HG03280 (cell line): ENCODE data around the gene TMEM107.

ENCODE experiments used
- ATAC-seq: cut with Tn5 transposase; IDR thresholded peaks from one replicate; pipeline ENCODE4 v1.9.1; 2021; ENCODE audit warnings: mild to moderate bottlenecking, moderate library complexity; ENCODE audit not compliant: unreplicated experiment

Gene TMEM107

DNA sequence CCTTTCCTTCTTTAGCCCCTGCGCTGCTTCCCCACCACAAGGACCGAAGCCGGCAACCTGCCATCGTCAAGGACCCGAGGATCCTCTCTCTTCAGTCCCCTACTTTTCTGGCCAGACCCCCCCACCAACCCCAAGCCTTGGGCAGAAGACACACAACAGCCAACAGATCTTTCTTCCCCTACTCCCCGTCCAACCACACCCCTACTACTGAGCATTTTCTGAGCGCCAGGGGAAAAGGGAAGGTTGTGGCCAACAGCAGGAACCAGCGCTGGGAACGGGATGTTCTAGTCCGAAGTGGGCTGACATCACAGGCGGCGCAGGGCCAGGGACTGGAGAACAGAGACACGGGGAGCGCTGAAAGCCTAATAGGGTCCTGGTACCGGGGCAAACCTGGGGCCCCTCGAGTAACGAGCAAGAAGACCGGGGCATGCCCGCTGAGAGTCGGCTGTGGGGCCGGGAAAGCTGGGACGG lies 24.5 kb downstream of the TMEM107 start:
- no peak for ATAC-seq

DNA sequence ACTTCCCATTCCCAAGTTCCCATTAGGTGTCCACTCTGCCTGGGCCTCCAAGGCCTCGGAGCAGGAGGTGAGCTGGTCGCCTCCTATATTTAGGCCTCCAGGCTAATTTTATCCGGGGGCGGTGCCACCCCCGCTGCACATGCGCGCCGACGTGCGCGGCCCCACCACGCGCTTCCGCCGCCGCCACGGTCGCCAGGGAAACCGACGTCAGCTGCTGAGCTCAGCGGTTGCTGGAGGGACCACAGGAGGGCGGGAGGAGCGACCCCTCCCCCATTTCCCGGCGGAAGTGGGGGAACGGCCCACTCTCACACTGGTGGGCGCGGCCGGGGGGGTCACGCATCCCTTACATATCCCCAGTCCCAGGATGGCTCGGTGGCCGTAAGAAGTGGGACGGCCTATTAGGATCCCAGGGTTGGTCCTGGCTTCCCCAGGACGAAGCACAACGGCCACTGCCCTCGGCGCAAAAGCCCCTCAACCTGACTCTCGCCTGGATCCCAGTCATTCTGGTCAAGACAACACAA lies 25.0 kb downstream of the TMEM107 start:
- peak; percentile 48 for ATAC-seq

DNA sequence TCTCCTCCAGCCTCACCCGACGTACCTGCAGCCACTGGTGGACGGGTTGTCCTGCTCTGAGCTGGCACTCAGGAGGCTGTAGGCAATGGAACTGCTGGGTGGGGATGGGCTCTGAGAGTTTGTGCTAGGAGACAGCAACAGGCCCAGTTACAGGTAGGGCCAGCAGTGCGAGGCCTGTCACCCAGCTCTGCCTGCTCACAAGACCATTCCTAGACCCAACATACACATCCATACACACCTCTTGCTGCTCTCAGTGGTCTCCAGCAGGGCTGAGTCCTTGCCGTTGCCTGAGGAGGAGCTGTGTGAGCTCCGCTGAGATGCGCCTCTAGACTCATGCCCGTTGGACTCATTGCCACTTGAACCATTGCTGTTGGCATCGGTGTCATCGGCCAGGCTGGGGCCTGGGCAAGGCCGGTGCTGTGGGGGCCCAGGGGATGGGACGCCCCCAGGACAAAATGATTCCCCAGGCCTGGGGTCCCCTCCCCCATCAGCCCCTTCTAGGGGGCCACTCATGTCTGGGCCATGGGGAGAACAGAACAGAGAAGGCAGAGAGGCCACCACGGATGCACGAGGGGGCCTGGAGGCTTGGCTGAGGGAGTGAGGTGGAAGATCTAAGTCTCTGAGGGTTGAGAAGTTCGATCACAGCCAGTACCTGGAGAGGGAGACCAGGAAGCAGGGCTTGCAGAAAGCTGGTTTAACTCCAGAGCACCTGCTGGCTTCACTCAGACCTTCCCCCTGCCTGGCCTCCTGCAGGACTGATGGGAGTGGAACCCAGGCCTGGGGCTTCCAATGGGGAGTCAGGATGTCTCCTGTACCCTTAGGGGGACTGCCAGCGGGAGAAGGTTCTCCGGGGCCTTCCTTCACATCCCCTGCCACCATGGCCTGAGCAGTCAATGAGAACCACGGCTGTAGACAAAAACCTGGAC lies 25.7 kb downstream of the TMEM107 start:
- no peak for ATAC-seq

DNA sequence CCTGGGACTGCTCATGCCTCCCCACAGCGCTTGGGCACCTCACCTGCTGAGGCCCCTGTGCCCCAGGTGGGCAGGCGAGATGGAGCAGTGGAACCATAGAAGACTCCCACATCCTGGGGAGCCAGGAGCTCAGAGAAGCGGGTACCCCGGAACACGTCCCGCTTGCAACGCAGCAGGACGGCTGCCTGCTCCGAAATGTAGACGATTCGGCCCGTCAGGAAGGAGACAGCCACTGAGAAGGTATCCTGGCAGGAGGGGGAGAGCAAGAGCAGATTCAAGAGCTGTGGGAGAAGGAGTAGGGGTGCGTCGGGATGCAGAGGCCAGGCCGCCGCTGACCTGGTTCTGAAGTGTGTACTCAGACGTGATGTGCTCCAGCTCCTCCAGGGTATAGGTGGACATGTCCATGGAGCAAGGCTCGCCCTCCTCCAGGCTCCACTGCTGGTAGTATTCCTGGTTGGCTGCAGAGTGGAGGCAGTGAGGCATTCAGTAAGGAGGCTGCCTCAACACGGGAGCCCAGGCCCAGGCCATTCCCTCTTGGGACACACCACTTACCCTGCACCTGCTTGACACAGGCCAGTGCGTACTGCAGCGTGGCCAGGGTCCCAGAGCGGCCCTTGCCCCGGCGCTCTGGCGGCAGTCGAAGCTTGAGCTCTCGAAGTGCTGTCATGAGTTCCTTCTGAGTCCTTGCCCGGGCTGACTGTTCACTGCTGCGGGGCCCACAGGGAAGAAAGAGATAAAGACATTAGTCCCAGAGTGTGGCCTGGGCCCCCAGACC lies 26.6 kb downstream of the TMEM107 start:
- no peak for ATAC-seq

DNA sequence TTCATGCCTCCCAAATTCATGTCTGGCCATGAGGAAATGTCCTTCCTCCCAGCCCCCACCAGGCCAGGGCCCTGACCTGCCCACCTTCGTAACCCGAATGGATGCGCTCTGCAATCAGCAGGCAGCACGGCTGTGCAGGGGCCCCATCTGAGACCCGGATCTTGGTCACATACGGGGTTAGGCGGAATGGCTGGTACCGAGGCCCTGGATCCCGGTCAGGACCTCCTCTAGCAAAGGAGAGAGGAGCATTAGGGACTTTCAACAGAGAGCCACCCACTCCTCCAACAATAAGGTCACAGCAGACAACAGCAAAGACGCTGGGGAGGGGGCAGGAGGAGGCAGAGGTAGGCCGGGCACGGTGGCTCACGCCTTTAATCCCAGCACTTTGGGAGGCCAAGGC lies 27.6 kb downstream of the TMEM107 start:
- ATAC-seq, result no peak

DNA sequence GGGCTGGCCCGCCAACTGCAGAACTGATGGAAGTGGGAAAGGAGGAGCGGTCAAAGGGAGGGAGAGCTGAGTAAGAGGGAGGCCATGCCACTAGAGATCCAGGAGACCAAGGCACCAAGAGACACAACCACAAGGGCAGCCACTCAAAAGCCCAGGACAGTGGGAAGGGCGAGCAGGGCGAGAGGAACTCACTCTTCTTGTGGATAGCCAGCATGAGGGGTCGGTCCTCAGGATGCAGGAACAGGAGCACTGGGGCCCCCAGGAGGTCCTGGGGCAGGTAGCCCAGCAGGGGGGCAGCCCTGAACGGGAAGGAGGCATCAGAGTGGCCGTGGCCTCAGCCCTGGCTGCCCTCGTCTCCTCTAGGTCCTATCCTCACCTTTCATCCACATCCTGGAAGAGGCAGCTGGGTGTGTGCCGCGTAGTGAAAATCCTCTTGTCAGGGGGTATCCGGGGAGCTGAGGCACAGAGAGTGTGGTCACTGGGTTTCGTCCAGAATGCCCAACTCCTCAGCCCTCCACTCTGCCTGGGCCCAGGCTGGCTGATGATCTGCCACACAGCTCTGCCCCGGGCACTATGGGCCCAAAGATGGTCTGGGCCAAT lies 28.3 kb downstream of the TMEM107 start:
- no peak for ATAC-seq

DNA sequence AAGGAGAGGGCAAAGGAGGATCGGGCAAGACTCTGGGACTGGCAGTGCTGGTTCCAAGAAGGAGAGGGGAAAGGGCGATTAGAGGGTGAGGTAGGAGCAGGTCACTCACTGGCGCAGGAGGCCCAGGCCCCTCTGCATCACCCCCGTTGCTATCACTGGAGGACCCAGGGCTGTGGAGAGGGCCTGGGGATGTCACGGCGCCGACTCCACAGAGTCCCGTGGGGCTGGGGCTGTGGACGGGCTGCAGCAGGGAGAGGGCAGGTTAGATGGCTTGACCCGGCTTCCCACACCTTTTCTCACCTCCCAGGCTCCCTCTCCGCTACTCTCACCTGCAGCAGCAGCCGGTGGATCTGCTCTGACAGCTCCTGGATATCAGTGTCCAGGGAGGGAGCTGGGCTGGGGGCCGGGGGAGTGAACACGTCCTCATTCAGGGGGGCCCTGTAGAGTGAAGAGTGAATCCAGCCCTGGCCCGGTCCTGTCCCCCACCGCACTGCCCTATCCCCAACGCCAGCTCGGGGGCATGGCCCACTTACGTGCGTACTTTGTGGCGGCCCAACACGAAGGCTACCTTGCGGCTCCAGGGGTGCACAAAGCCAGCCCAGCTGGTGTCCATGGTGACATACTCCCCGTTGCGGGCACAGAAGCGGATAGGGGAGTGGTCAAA lies 28.9 kb downstream of the TMEM107 start:
- ATAC-seq, result no peak

DNA sequence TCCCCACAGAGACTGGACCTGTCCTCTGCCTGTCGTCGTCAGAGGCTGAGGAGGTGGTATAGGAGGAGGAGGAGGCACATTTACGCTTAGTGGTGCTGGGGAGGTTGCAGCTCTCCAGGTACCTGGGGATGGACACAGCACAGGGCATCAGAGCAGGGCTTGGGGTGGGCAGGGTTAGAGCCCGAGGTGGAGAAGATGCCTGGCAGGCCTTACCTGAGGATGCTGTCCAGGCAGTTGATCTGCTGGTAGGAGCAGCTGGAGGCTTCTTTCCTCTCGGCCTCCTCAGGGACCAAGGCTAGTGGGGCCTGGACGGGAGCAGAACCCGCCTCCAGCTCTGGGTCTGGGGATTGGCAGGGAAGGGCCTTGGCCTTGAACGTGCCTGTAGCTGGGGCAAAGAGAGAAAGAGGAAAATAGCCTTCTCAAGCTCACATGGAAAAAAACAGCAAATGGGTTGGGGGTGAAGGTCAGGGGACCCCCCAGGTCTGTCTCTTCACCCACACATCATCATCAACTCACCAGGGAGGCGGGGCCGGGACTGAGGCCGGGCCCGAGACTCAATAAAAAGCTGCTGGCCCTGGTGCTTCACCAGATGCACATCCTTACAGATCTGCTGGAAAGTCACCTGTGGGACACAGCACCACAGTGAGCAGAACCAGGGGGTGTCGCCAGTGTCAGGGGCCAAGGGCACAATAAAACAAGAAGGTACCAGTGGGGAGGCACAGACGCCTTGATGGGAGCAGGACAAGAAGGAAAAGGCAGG lies 29.6 kb downstream of the TMEM107 start:
- ATAC-seq, result no peak

DNA sequence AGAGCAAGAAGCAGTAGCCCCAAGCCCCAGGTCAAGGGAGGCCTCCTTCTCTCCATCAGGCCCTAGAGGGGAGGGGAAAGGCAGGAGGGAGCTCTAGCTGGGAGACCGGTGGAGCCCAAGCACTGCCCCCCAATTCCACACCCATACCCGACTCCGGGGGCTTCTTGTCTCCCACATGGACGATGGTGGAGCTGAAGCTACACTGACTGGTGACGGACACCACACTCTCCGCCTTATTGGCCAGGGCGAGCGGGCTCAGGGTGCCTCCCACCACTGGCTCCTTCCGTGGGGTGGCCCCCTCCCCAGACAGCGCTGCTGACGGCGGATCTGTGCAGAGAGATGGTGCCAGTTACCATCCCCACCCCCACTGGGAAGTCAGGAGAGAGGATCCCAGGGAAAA lies 30.4 kb downstream of the TMEM107 start:
- ATAC-seq, result no peak

DNA sequence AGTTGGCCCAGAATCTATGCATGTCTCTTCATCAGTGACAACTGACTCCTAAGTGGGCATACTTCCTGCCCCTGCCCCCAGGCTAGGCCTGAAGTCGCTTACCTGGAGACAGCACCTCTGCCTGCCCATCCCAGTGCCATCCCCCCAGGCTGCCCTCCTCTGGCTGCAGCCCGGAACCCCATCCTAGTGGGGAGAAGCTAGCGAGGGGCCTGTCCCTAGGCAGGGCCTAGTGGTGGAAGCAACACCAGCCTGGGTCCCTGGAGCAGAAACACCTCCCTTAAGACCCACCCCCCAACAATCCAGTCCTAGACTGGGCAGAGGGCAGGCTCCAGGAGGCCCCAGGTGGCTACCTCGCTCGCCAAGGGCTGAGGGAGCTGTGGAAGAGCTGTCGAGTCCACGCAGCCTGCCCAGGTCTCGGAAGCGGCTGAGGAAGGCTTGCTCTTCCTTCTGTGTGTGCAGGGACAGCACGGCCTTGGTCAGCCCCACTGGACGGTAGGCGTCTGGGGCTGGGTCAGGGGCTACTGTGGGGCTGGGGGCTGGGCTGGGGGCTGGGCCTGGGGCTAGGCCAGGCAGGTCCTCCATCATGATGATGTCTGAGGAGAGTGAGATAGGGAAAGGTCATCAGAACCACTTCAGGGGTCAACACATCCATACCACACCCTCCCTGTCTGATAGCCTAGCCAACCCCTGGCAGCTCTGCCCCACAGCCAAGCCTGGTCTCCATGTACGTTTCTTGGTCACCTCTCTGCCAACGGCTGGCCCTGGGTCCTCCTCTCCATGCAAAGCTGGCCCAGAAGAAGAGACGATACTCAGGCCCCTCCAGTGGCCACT lies 31.6 kb downstream of the TMEM107 start:
- no peak for ATAC-seq

DNA sequence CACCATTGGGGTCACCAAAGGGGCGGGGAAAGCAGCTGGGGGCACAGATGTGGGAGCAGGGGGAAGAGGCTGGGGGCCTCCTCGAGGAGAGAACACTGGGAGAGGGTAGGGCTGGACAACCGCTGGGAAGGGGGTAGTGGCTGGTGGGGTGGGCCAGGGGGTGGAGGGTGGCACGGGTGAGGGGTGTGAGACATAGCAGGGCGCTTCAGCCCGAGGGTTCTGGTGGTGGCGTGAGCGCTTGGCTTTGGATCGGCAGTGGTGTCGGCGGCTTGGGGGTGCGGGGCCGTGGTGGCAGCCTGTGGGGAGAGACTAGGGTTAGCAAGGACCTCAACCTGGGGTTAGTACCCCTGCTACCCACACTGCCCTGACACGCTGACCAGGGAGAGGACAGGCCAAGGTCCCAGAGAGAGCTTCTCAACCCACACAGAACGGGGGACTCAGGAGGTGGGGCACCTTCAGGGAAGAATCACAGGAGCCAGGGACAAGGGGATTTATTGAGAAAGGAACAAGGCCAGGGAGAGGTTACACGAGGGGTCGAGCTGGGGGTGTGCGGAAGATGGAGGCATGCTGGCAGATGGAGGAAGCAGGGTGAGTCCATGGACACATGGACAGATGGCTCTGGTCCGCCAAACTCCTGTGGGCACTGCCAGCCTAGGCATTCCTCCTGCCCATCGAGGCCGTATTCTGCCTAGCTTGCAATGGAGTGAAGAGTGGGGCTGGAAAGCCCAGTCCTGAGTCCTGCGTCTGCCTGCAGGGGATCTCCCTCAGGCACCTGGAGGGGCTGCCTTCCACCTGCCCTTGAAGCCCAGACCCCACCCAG lies 32.4 kb downstream of the TMEM107 start:
- ATAC-seq, result no peak

DNA sequence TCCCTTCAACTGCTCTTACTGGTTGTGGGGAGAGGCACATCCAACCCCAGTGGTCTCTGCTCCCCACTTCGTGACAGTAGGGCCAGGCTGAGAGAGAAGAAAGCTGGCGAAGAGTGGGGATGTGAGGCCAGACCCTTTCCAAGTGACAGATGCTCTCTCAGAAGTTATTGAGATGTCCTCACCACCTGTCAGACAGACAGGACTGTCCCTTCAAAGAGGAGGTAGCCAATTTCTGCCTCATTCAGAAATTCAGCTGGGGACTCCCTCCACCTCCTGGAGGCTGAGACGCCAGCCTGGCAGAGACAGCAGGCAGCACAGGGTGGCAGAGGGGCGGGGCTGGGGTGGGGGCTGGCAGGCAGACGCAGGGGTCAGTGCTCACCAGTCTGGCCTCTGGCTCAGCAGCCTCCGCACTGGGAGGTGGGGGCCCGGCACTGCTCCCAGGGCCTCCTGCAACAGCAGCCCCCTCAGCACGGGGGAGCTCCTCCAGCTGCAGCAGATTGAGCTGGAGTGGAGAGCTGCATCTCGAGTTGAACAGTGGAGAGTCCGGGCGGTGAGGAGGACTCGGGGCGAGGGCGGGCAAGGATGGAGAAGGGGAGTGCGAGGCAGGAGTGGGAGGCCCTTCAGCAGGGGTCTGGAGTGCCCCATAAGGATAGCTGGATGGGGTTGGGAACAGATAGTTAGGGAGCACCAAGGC lies 33.1 kb downstream of the TMEM107 start:
- ATAC-seq, result no peak

DNA sequence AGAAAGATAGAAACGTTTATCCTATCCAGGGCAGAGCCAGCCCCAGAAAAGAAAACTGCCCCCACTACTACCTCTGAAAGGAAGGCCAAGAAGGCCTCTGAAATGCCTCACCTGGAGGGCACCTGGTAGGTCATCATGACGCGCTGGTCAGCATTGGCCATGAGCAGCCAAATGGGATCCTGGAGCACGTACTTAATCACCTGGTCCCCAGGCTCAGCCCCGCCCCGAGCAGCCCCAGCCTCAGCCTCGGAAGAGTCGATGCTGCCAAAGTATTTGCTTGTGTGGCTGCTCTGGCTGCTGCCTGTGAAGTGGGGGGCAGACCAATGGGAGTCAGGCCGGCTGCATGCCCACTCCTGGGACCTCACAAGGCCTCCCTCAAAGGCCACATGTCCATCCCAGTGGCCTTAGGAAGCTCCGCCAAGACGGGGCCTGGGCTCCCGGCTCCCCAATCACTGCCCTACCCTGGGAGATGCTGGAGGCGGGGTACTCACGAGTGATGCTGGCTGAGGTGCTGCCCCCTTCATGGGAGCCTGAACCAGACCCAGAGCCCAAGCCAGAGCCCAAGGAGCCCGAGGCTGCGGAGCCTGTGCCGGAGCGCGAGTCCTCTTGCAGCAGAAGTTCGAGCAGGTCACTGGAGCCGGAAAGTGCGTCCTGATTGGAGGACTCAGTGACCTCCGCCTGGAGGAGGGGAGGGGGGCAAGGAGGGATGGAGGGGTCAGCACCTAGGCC lies 33.9 kb downstream of the TMEM107 start:
- ATAC-seq, result no peak

DNA sequence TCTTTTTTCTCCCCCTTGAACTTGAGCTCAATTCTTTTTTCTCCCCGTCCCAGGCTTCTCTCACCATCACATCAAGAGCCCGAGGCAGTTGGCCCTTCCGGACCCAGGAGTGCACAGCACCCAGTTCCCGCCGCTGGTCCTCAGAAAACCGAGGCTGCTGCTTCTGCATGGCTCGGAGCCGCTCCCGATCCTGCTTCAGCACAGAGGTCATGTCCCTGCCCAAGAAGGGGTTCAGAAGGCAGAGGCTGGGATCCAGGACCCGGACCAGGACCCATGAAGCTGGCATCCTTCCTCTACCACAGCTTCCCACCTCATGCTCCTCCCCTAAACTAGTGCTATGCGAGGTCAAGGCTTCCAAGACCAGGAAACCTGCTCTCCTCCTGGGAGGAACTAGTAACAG lies 34.4 kb downstream of the TMEM107 start:
- ATAC-seq, result no peak

DNA sequence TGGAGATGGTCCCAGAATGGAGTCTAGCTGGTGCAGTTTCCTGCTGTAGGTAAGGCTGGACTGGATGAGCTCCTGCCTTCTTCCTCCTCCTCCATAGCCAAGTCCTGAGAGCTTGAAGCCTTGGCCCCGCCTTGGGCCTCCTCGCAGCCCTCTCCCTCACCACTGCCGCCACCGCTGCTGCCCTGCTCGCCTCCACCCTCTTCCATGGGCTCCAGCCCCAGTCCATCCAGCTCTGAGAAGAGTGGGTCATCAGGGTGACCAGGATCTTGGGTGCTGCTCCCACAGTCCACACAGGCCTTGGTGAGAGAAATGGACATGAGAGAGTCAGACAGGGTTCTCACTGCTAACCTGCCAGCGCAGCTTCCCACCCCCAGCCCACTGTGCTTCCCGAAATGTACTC lies 35.1 kb downstream of the TMEM107 start:
- no peak for ATAC-seq

DNA sequence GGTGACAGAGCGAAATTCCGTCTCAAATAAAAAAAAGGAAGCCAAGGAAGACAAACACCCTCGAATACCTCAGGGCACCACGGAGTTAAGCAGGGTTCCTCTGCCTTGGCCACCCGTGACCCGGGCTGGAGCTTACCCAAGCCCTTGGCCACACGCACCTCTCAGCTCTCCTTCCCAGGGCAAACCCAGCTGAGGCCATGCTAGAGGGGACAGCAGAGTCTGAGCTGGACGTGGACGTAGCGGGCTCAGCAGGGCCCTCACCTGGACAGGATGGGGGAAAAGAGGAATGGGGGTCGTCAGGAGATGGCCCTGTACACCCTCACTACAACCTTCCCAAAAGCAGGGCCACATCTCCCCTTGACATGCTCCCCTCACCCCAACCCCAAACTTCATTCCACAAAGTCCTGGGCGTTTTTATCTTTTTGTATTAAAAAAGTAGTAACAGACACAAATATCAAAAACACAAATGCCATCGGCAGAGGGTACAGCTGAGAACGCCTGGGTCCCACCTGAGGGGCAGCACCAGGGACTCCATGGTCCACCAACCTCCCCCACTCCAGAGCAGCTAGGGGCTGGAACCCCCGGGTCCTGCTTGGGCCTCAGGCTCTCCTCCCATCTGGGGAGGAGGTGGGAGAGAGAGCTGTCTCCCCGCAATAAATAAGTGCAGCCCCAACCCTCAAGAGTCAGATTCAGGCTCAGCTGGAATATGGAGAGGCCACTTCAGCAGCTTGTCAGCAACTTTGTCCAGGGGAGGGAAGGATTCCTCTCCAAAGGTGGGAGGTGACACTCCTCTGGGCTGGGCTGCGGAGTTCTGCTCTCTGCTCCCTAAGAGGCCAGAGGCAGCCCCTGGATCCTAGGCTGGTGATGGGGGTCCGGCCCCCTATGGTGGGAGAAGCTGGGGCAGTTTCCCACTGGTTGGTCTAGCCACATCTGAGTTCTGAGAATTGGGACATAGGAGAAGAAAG lies 35.8 kb downstream of the TMEM107 start:
- ATAC-seq, result no peak
